ENCODE results near the gene PPP1CA. TPM values are rescaled to one million over a fixed set of nuclear protein-coding genes. Genes with fewer than 3 reads are reported as not detected.
A peak's percentile ranks its signal among the peaks of the same experiment; 100 is the strongest.

Gene PPP1CA
- total RNA-seq, 5 donors from 2014 or later (not counting 1 experiment from before 2014, with no cell fraction given) = 118 to 198 (median 186) TPM

DNA sequence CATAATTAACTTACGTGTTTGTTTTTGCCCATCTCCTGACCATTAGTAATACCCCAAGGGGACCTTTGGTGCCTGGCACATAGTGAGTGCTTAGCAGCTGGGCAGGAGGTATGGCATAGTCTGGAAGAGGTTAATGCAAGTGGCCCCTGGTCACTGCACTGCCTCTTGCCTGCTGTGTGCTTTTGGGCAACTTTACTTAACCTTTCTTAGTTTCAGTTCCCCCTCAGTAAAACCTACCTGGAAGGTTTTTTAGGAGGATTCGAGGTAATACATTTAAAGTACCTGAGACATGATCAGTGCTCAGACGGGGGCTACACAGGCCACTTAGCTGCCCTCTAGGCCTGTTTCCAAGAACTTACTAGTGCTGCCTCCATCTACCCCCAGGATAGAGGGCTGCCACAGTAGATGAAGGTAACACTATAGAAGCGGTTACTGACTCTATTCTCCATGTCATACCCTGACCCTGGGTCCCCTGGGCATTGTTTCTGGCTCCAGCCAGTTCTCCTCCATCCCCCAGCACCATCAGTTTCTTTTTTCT lies 51.7 kb downstream of the PPP1CA start:
- Mint-ChIP-seq H3K27ac (peak overlapping the region; percentile 27 to 82), H3K4me3 (no peak overlapping the region), H3K9me3 (no peaks in the 10 kb centered on the region), H3K4me1 (peaks cover 63 to 78% (median 72%) of the 10 kb centered on the region in 3 donors), H3K27me3 (no peaks in the 10 kb centered on the region), H3K36me3 (no peaks in the 10 kb centered on the region)
- WGBS (ENCODE audit: insufficient coverage) = no CpG with 5 or more reads among the region's 4 CpGs
- ChIA-PET POLR2A (no interaction called here), CTCF (interaction anchor here (0.6 to 1.4 kb wide), 6 partner anchors 15 to 554 kb away, joined by 3 to 4 read pairs (median 3); partner anchors contain the start of gene PPP1CA (in 1 of the 2))
- Histone ChIP-seq H3K27me3 (replicated peaks in 1 of 2; ENCODE audit: control insufficient read depth in 2 of 2, extremely low read depth in 1 of 2, insufficient read depth in 2 of 2, low read length in 1 of 2) (no peaks in the 10 kb centered on the region), H3K9me3 (no peaks in the 10 kb centered on the region), H3K27ac (ENCODE audit: low read length) (no peak overlapping the region), H3K4me3 (ENCODE audit: control insufficient read depth in 1 of 2, extremely low read depth in 1 of 2, low read length in 1 of 2) (no peak overlapping the region), H3K4me1 (ENCODE audit: control insufficient read depth in 1 of 2, extremely low read depth in 1 of 2, insufficient read depth in 2 of 2, low read length in 2 of 2) (peaks cover 32 to 65% of the 10 kb centered on the region in 2 experiments), H3K36me3 (ENCODE audit: control insufficient read depth in 2 of 2, extremely low read depth in 1 of 2, insufficient read depth in 1 of 2, low read length in 1 of 2) (peaks cover 3 to 7% of the 10 kb centered on the region in 2 donors)
- no peak for ATAC-seq (replicated peaks in 1 of 4)
- DNase-seq = no peak

DNA sequence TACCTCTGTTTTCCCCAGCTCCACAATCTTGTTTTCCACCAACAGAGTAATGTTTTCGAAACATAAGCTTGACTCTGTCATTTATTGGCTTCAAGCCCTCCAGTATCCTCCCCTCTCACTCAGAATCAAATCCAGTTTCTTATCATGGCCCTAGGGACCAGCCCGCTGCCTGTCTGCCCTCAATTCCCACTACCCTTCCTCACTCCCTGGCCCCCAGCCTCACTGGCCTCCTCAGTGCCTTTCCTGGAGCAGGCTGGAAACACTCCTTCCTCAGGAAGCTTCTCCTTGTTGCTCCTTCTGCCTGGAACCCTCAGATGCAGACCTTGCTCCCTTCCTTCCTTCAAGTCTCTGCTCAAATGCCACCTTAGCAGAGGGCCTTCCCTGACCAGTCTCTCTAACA lies 52.2 kb downstream of the PPP1CA start:
- Histone ChIP-seq H3K27me3 (replicated peaks in 1 of 2; ENCODE audit: control insufficient read depth in 2 of 2, extremely low read depth in 1 of 2, insufficient read depth in 2 of 2, low read length in 1 of 2) (no peaks in the 10 kb centered on the region), H3K4me1 (ENCODE audit: control insufficient read depth in 1 of 2, extremely low read depth in 1 of 2, insufficient read depth in 2 of 2, low read length in 2 of 2) (peaks cover 34 to 65% of the 10 kb centered on the region in 2 experiments), H3K36me3 (ENCODE audit: control insufficient read depth in 2 of 2, extremely low read depth in 1 of 2, insufficient read depth in 1 of 2, low read length in 1 of 2) (peaks cover 3 to 7% of the 10 kb centered on the region in 2 donors), H3K27ac (ENCODE audit: low read length) (no peak overlapping the region), H3K9me3 (no peaks in the 10 kb centered on the region), H3K4me3 (ENCODE audit: control insufficient read depth in 1 of 2, extremely low read depth in 1 of 2, low read length in 1 of 2) (no peak overlapping the region)
- Mint-ChIP-seq H3K27ac (peak overlapping the region; percentile 27 to 82), H3K27me3 (no peaks in the 10 kb centered on the region), H3K9me3 (no peaks in the 10 kb centered on the region), H3K4me3 (no peak overlapping the region), H3K4me1 (peaks cover 69 to 78% (median 72%) of the 10 kb centered on the region in 3 donors), H3K36me3 (no peaks in the 10 kb centered on the region)
- ChIA-PET CTCF (interaction anchor here (0.6 to 1.4 kb wide), 4 partner anchors 21 to 554 kb away, joined by 3 to 4 read pairs (median 3); partner anchors contain the start of gene PPP1CA (in 1 of the 2)), POLR2A (no interaction called here)
- DNase-seq (no peak), ATAC-seq (replicated peaks in 1 of 4) (no peak)
- 88% methylated on average over 2 of the region's 2 CpGs for WGBS (ENCODE audit: insufficient coverage)

DNA sequence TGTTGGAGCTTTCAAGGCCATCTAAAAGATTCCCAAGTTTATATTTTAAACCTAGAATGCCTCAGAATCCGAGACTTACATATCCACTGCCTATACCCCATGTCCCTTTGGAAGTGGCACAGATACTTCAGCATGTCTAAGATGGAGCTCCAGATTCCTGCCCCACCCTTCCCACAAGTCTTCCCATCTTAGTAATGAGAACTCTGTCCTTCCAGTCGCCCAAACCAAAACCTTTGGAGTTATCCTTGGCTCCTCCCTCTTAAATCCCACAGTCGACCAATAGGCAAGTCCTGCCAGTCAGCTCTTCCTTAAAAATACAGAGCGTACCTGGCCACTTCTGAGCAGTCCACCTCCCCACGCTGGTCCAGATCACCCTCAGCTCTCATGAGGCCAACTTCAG lies 52.6 kb downstream of the PPP1CA start:
- ATAC-seq (replicated peaks in 1 of 4) (no peak), DNase-seq (no peak)
- WGBS (ENCODE audit: insufficient coverage) = 82% methylated on average over 5 of the region's 5 CpGs
- peaks cover 3 to 7% of the 10 kb centered on the region in 2 donors for H3K36me3 ChIP-seq (ENCODE audit: control insufficient read depth in 2 of 2, extremely low read depth in 1 of 2, insufficient read depth in 1 of 2, low read length in 1 of 2)
- Mint-ChIP-seq H3K4me3 (no peak overlapping the region), H3K27ac (peak overlapping the region; percentile 27 to 82), H3K27me3 (no peaks in the 10 kb centered on the region), H3K36me3 (no peaks in the 10 kb centered on the region), H3K9me3 (no peaks in the 10 kb centered on the region), H3K4me1 (peaks cover 69 to 78% (median 72%) of the 10 kb centered on the region in 3 donors)
- CTCF ChIA-PET = interaction anchor here (0.5 to 1.4 kb wide), 5 partner anchors 21 to 553 kb away, joined by 3 to 4 read pairs (median 3); partner anchors contain the start of gene PPP1CA (in 1 of the 2)
- no peaks in the 10 kb centered on the region for H3K27me3 ChIP-seq (replicated peaks in 1 of 2; ENCODE audit: control insufficient read depth in 2 of 2, extremely low read depth in 1 of 2, insufficient read depth in 2 of 2, low read length in 1 of 2)
- no peak overlapping the region for H3K4me3 ChIP-seq (ENCODE audit: control insufficient read depth in 1 of 2, extremely low read depth in 1 of 2, low read length in 1 of 2)
- H3K27ac ChIP-seq (ENCODE audit: low read length) = no peak overlapping the region
- H3K9me3 ChIP-seq = no peaks in the 10 kb centered on the region
- POLR2A ChIA-PET = interaction anchor here in 1 of 2 donors (0.6 kb wide), 1 partner anchor 21 kb away, joined by 17 read pairs; no protein-coding TSS in a partner anchor
- peaks cover 34 to 65% of the 10 kb centered on the region in 2 experiments for H3K4me1 ChIP-seq (ENCODE audit: control insufficient read depth in 1 of 2, extremely low read depth in 1 of 2, insufficient read depth in 2 of 2, low read length in 2 of 2)

Other genes with a start within 250 kb of the PPP1CA start
- gene GRK2, start 135.4 kb downstream of the PPP1CA start, total RNA-seq = 100 to 1,000 TPM; 267 to 394 (median 382) TPM
- 100 to 1,000 TPM; 150 to 249 (median 237) TPM for gene ANKRD13D, start 112.6 kb downstream of the PPP1CA start, total RNA-seq
- gene SSH3, start 98.3 kb downstream of the PPP1CA start, total RNA-seq = 10 to 100 TPM; 11.5 to 30.9 (median 26.7) TPM
- gene POLD4, start 48.3 kb downstream of the PPP1CA start, total RNA-seq = 100 to 1,000 TPM in 2 of 5 donors, 10 to 100 TPM in 3; 55.1 to 107 (median 98.0) TPM
- gene CLCF1, start 28.3 kb downstream of the PPP1CA start, total RNA-seq = 1 to 10 TPM; 2.2 to 8.5 (median 4.1) TPM
- gene RAD9A, start 9.9 kb downstream of the PPP1CA start, total RNA-seq = 10 to 100 TPM; 34.9 to 63.8 (median 56.2) TPM
- 100 to 1,000 TPM; 288 to 449 (median 436) TPM for gene TBC1D10C, start 2.2 kb upstream of the PPP1CA start, total RNA-seq
- 10 to 100 TPM in 2 of 5 donors, 1 to 10 TPM in 3; 5.5 to 19.1 (median 9.8) TPM for gene CARNS1, start 13.8 kb upstream of the PPP1CA start, total RNA-seq
- gene RPS6KB2, start 26.6 kb upstream of the PPP1CA start, total RNA-seq = 10 to 100 TPM; 60.3 to 88.0 (median 81.9) TPM
- 100 to 1,000 TPM; 192 to 282 (median 256) TPM for gene PTPRCAP, start 35.8 kb upstream of the PPP1CA start, total RNA-seq
- gene CORO1B, start 41.6 kb upstream of the PPP1CA start, total RNA-seq = 10 to 100 TPM; 23.0 to 39.4 (median 30.4) TPM
- gene GPR152, start 50.9 kb upstream of the PPP1CA start, total RNA-seq = under 1 TPM in 1 of 5 donors, not detected in 4; 0.19 TPM
- 10 to 100 TPM in 2 of 5 donors, 1 to 10 TPM in 3; 3.5 to 16.0 (median 5.6) TPM for gene CABP4, start 53.5 kb upstream of the PPP1CA start, total RNA-seq
- 100 to 1,000 TPM in 3 of 5 donors, 10 to 100 TPM in 2; 59.9 to 113 (median 106) TPM for gene TMEM134, start 67.4 kb upstream of the PPP1CA start, total RNA-seq
- gene AIP, start 81.2 kb upstream of the PPP1CA start, total RNA-seq = 100 to 1,000 TPM; 114 to 168 (median 154) TPM
- 100 to 1,000 TPM in 4 of 5 donors, 10 to 100 TPM in 1; 74.2 to 167 (median 149) TPM for gene PITPNM1, start 103.5 kb upstream of the PPP1CA start, total RNA-seq
- gene CDK2AP2, start 106.3 kb upstream of the PPP1CA start, total RNA-seq = 10 to 100 TPM; 31.0 to 90.8 (median 79.9) TPM
- not detected for gene CABP2, start 121.6 kb upstream of the PPP1CA start, total RNA-seq
- 100 to 1,000 TPM in 3 of 5 donors, 10 to 100 TPM in 2; 68.3 to 200 (median 151) TPM for gene GSTP1, start 182.0 kb upstream of the PPP1CA start, total RNA-seq
- 100 to 1,000 TPM; 199 to 250 (median 238) TPM for gene NDUFV1, start 205.1 kb upstream of the PPP1CA start, total RNA-seq
- gene NUDT8, start 228.1 kb upstream of the PPP1CA start, total RNA-seq = 1 to 10 TPM; 1.5 to 8.0 (median 4.5) TPM
- gene TBX10, start 237.9 kb upstream of the PPP1CA start, total RNA-seq = not detected
- gene ACY3, start 248.9 kb upstream of the PPP1CA start, total RNA-seq = 1 to 10 TPM in 1 of 5 donors, under 1 TPM in 2, not detected in 2; 0.54 to 1.0 (median 0.68) TPM